H9 (cell line): ENCODE data around the gene VWF. TPM values are rescaled to one million over a fixed set of nuclear protein-coding genes. Genes with fewer than 3 reads are reported as not detected.

ENCODE experiments used
- DNase-seq: peaks from one replicate; pipeline ENCODE4 v3.0.0-alpha.2; 2017
- H2AFZ ChIP-seq: one replicate; pipeline ENCODE4 v1.6.1; 2013; ENCODE audit warnings: mild to moderate bottlenecking, low read length, control low read depth, moderate library complexity
- H2AK5ac ChIP-seq: 2 replicates; pipeline ENCODE4 v1.6.1; 2013; ENCODE audit warnings: low read length, control low read depth, mixed read lengths; ENCODE audit not compliant: insufficient read length
- H2BK120ac ChIP-seq: one replicate; pipeline ENCODE4 v1.6.1; 2013; ENCODE audit warnings: low read depth, mild to moderate bottlenecking, low read length, control low read depth, inconsistent platforms; ENCODE audit not compliant: poor library complexity, severe bottlenecking
- H2BK12ac ChIP-seq: 2 replicates; pipeline ENCODE4 v1.6.1; 2013; ENCODE audit warnings: low read length, control low read depth, mixed read lengths, low read depth; ENCODE audit not compliant: insufficient read length
- H2BK15ac ChIP-seq: 2 replicates; pipeline ENCODE4 v1.6.1; 2013; ENCODE audit warnings: low read depth, low read length, control low read depth
- H2BK20ac ChIP-seq: one replicate; pipeline ENCODE4 v1.6.1; 2013; ENCODE audit warnings: low read depth, mild to moderate bottlenecking, low read length, control low read depth, inconsistent platforms; ENCODE audit not compliant: poor library complexity, severe bottlenecking
- H2BK5ac ChIP-seq: 2 replicates; pipeline ENCODE4 v1.6.1; 2013; ENCODE audit warnings: low read length, control low read depth, mixed read lengths; ENCODE audit not compliant: insufficient read length
- H3K14ac ChIP-seq: 2 replicates; pipeline ENCODE4 v1.6.1; 2013; ENCODE audit warnings: low read length, control low read depth; ENCODE audit not compliant: insufficient read depth
- H3K18ac ChIP-seq: 2 replicates; pipeline ENCODE4 v1.6.1; 2013; ENCODE audit warnings: low read depth, mild to moderate bottlenecking, mixed read lengths, low read length, control low read depth; ENCODE audit not compliant: insufficient read length
- H3K23ac ChIP-seq: 2 replicates; pipeline ENCODE4 v1.6.1; 2013; ENCODE audit warnings: low read length, control low read depth, mixed read lengths, low read depth; ENCODE audit not compliant: insufficient read length
- H3K23me2 ChIP-seq: 2 replicates; pipeline ENCODE4 v1.6.1; 2013; ENCODE audit warnings: low read depth, mild to moderate bottlenecking, mixed read lengths, low read length, control low read depth; ENCODE audit not compliant: insufficient read length, poor library complexity, severe bottlenecking
- H3K27ac ChIP-seq: 2 replicates; pipeline ENCODE4 v1.5.1; 2013; ENCODE audit warnings: low read length, control low read depth, mixed read lengths, low read depth; ENCODE audit not compliant: insufficient read length
- H3K27me3 ChIP-seq: 2 replicates; pipeline ENCODE4 v1.6.1; 2013; ENCODE audit warnings: low read length, control low read depth, inconsistent platforms; ENCODE audit not compliant: insufficient read depth
- H3K4ac ChIP-seq: 2 replicates; pipeline ENCODE4 v1.6.1; 2013; ENCODE audit warnings: low read depth, mild to moderate bottlenecking, control low read depth, inconsistent platforms, low read length, moderate library complexity
- H3K4me1 ChIP-seq: 2 replicates; pipeline ENCODE4 v1.6.1; 2013; ENCODE audit warnings: low read length, control low read depth, inconsistent platforms; ENCODE audit not compliant: insufficient read depth
- H3K4me2 ChIP-seq: 2 replicates; pipeline ENCODE4 v1.6.1; 2013; ENCODE audit warnings: low read length, control low read depth, mixed read lengths; ENCODE audit not compliant: insufficient read length, insufficient read depth
- H3K56ac ChIP-seq: 2 replicates; pipeline ENCODE4 v1.6.1; 2013; ENCODE audit warnings: low read depth, mild to moderate bottlenecking, mixed read lengths, low read length, control low read depth; ENCODE audit not compliant: insufficient read length
- H3K79me1 ChIP-seq: 2 replicates; pipeline ENCODE4 v1.6.1; 2013; ENCODE audit warnings: low read depth, mild to moderate bottlenecking, moderate library complexity, low read length, control low read depth, inconsistent platforms; ENCODE audit not compliant: insufficient read depth, poor library complexity, severe bottlenecking
- H3K79me2 ChIP-seq: 2 replicates; pipeline ENCODE4 v1.6.1; 2013; ENCODE audit warnings: low read length, control low read depth, inconsistent platforms; ENCODE audit not compliant: insufficient read depth
- H3K9ac ChIP-seq: 2 replicates; pipeline ENCODE4 v1.6.1; 2013; ENCODE audit warnings: low read length, control low read depth, mixed read lengths; ENCODE audit not compliant: insufficient read length; ENCODE audit errors: extremely low read depth
- H3K9me3 ChIP-seq: one replicate; pipeline ENCODE4 v1.6.1; 2013; ENCODE audit warnings: low read depth, low read length, inconsistent platforms; ENCODE audit not compliant: control insufficient read depth
- H3T11ph ChIP-seq: one replicate; pipeline ENCODE4 v1.6.1; 2013; ENCODE audit warnings: mild to moderate bottlenecking, low read length, control low read depth, inconsistent platforms
- H4K20me1 ChIP-seq: one replicate; pipeline ENCODE4 v1.6.1; 2013; ENCODE audit not compliant: control insufficient read depth, insufficient read length, insufficient read depth
- H4K5ac ChIP-seq: 2 replicates; pipeline ENCODE4 v1.6.1; 2013; ENCODE audit warnings: low read depth, mild to moderate bottlenecking, mixed read lengths, low read length, control low read depth; ENCODE audit not compliant: insufficient read length
- H4K8ac ChIP-seq: replicated peaks from 2 replicates; pipeline ENCODE4 v1.6.1; 2013; ENCODE audit warnings: low read length, control low read depth, mixed read lengths, low read depth; ENCODE audit not compliant: insufficient read length
- H4K91ac ChIP-seq: 2 replicates; pipeline ENCODE4 v1.6.1; 2013; ENCODE audit warnings: low read depth, mild to moderate bottlenecking, moderate library complexity, mixed read lengths, low read length, control low read depth; ENCODE audit not compliant: insufficient read length
- H3K27ac Mint-ChIP-seq, 3 experiments: 2 replicates in 2 of 3; 3 replicates in 1 of 3; pipeline ENCODE4 v1.8.0; 2020 to 2021; ENCODE audit warnings: mixed read lengths in 3 of 3, mild to moderate bottlenecking in 1 of 3, moderate library complexity in 1 of 3
- H3K27me3 Mint-ChIP-seq: 2 replicates; pipeline ENCODE4 v1.8.0; 2021; ENCODE audit warnings: low read depth, mild to moderate bottlenecking, moderate library complexity, mixed read lengths
- H3K36me3 Mint-ChIP-seq, 3 experiments: 2 replicates in 2 of 3; 3 replicates in 1 of 3; pipeline ENCODE4 v1.8.0; 2020 to 2021; ENCODE audit warnings: low read depth in 3 of 3, mixed read lengths in 3 of 3; ENCODE audit not compliant: insufficient read depth in 1 of 3
- H3K4me1 Mint-ChIP-seq, 2 experiments: 2 replicates each; pipeline ENCODE4 v1.8.0; 2020; ENCODE audit warnings: mixed read lengths in 2 of 2
- H3K4me3 Mint-ChIP-seq, 2 experiments: 2 replicates in 1 of 2; 3 replicates in 1 of 2; pipeline ENCODE4 v1.8.0; 2020 to 2021; ENCODE audit warnings: mild to moderate bottlenecking in 2 of 2, mixed read lengths in 2 of 2, moderate library complexity in 1 of 2
- H3K9me3 Mint-ChIP-seq, 2 experiments: 2 replicates in 1 of 2; 3 replicates in 1 of 2; pipeline ENCODE4 v1.8.0; 2020; ENCODE audit warnings: mild to moderate bottlenecking in 2 of 2, mixed read lengths in 2 of 2, moderate library complexity in 1 of 2
- CTCF ChIP-seq: fragments of 200-600 bp; sonication (generic); conservative IDR thresholded peaks from 3 replicates; pipeline ENCODE4 v1.8.0; 2021; ENCODE audit warnings: antibody characterized with exemption, mild to moderate bottlenecking
- WGBS: extraction: QIAGEN DNeasy Blood & Tissue Kit; methylation state at CpG from one replicate; pipeline ENCODE4 v1.1.7; 2013; ENCODE audit warnings: missing lambda C conversion rate, low lambda C conversion rate, mixed read lengths; ENCODE audit not compliant: insufficient read length; ENCODE audit errors: extremely low coverage; 5-methylcytosine and 5-hydroxymethylcytosine counted together
- total RNA-seq: library from RNA; stranded (reverse); gene quantifications from 2 replicates; pipeline ENCODE4 v1.2.1, GENCODE V29; 2021

VWF gene
- total RNA-seq, 1 experiment from 2014 or later = 0.17 TPM

- Mint-ChIP-seq H3K9me3 (peaks cover 9 to 10% of the 10 kb centered on the region in 2 experiments; a peak in 3 of 5 replicates), H3K27ac (no peak overlapping the region), H3K4me3 (no peak overlapping the region), H3K27me3 (peaks cover 4% of the 10 kb centered on the region), H3K36me3 (peaks cover 0 to 8% (median 0%) of the 10 kb centered on the region in 3 experiments; a peak in 4 of 7 replicates), H3K4me1 (peaks cover 0 to 7% of the 10 kb centered on the region in 2 experiments; a peak in 1 of 4 replicates)
- TF ChIP-seq CTCF = no peak
- Histone ChIP-seq H3K9ac (no peak overlapping the region), H3T11ph (no peak overlapping the region), H4K91ac (no peak overlapping the region), H3K23me2 (no peaks in the 10 kb centered on the region), H3K4me1 (no peaks in the 10 kb centered on the region), H2BK15ac (no peak overlapping the region), H2BK12ac (no peak overlapping the region), H3K27ac (no peak overlapping the region), H3K23ac (no peak overlapping the region), H3K4me2 (no peak overlapping the region), H3K9me3 (no peaks in the 10 kb centered on the region), H2BK5ac (no peak overlapping the region), H4K5ac (no peak overlapping the region), H4K20me1 (no peaks in the 10 kb centered on the region), H2AFZ (no peak overlapping the region), H3K79me2 (no peaks in the 10 kb centered on the region), H3K18ac (no peak overlapping the region), H2BK20ac (no peak overlapping the region), H3K56ac (no peak overlapping the region), H3K4ac (no peak overlapping the region), H2AK5ac (no peak overlapping the region), H3K79me1 (no peaks in the 10 kb centered on the region), H3K27me3 (no peaks in the 10 kb centered on the region), H2BK120ac (no peak overlapping the region), H3K14ac (no peak overlapping the region), H4K8ac (no peak overlapping the region)
- DNase-seq = peak; percentile 20
- WGBS = no CpG with 5 or more reads among the region's 5 CpGs
Observed at GRCh38 chr12:6029401-6029800, 95.1 kb downstream of the VWF start.
